ENCODE data around the gene EIF4G3. TPM values are rescaled to one million over a fixed set of nuclear protein-coding genes. Genes with fewer than 3 reads are reported as not detected.

The EIF4G3 gene
- total RNA-seq, 1 donor from 2014 or later: 33.9 TPM

- no peak for TF ChIP-seq CTCF (IDR thresholded peaks at IDR 0.05; ENCODE audit: borderline replicate concordance)
- Histone ChIP-seq H3K36me3 (peaks cover 40% of the 10 kb centered on the region), H3K27ac (replicated peaks) (no peak overlapping the region), H3K27me3 (ENCODE audit: low read depth) (no peaks in the 10 kb centered on the region), H3K4me3 (no peak overlapping the region), H3K9me3 (replicated peaks) (no peaks in the 10 kb centered on the region), H3K4me1 (peaks cover 26% of the 10 kb centered on the region)
- intact Hi-C loops (cut with micrococcal nuclease): no loop called here
- DNase-seq: no peak
Measured at GRCh38 chr1:21165076-21165475, 11.6 kb downstream of the EIF4G3 start.

GRCh38 chr1:21164266-21164665 lies 12.4 kb downstream of the EIF4G3 start:
- intact Hi-C loops (cut with micrococcal nuclease): no loop called here
- H3K36me3 ChIP-seq: peaks cover 44% of the 10 kb centered on the region

GRCh38 chr1:21162740-21163464 lies 13.8 kb downstream of the EIF4G3 start:
- H3K4me1 ChIP-seq: peaks cover 26% of the 10 kb centered on the region
- H3K9me3 ChIP-seq (replicated peaks): no peaks in the 10 kb centered on the region
- no peak for DNase-seq
- no peaks in the 10 kb centered on the region for H3K27me3 ChIP-seq (ENCODE audit: low read depth)
- TF ChIP-seq CTCF (IDR thresholded peaks at IDR 0.05; ENCODE audit: borderline replicate concordance): no peak
- H3K4me3 ChIP-seq: no peak overlapping the region
- peaks cover 39% of the 10 kb centered on the region for H3K36me3 ChIP-seq
- H3K27ac ChIP-seq (replicated peaks): no peak overlapping the region
- intact Hi-C loops (cut with micrococcal nuclease): no loop called here

More at GRCh38 chr1:21164266-21164665, 12.4 kb downstream of the EIF4G3 start:
- no peak for TF ChIP-seq CTCF (IDR thresholded peaks at IDR 0.05; ENCODE audit: borderline replicate concordance)
- H3K4me3 ChIP-seq: no peak overlapping the region
- no peak for DNase-seq
- no peaks in the 10 kb centered on the region for H3K27me3 ChIP-seq (ENCODE audit: low read depth)
- H3K4me1 ChIP-seq: peaks cover 26% of the 10 kb centered on the region
- H3K27ac ChIP-seq (replicated peaks): no peak overlapping the region
- no peaks in the 10 kb centered on the region for H3K9me3 ChIP-seq (replicated peaks)

- Histone ChIP-seq H3K36me3 (peaks cover 31% of the 10 kb centered on the region), H3K9me3 (replicated peaks) (no peaks in the 10 kb centered on the region), H3K4me1 (peaks cover 26% of the 10 kb centered on the region), H3K4me3 (no peak overlapping the region), H3K27me3 (ENCODE audit: low read depth) (no peaks in the 10 kb centered on the region), H3K27ac (replicated peaks) (no peak overlapping the region)
- intact Hi-C loops (cut with micrococcal nuclease): no loop called here
- no peak for TF ChIP-seq CTCF (IDR thresholded peaks at IDR 0.05; ENCODE audit: borderline replicate concordance)
- no peak for DNase-seq
Measured at GRCh38 chr1:21161842-21162241, 14.9 kb downstream of the EIF4G3 start.

GRCh38 chr1:21160263-21160796 lies 16.4 kb downstream of the EIF4G3 start:
- intact Hi-C loops (cut with micrococcal nuclease): no loop called here
- TF ChIP-seq CTCF (IDR thresholded peaks at IDR 0.05; ENCODE audit: borderline replicate concordance): no peak
- no peak for DNase-seq
- Histone ChIP-seq H3K9me3 (replicated peaks) (no peaks in the 10 kb centered on the region), H3K4me1 (peaks cover 25% of the 10 kb centered on the region), H3K4me3 (no peak overlapping the region), H3K36me3 (peaks cover 27% of the 10 kb centered on the region), H3K27me3 (ENCODE audit: low read depth) (no peaks in the 10 kb centered on the region), H3K27ac (replicated peaks) (no peak overlapping the region)
